Renal cortical epithelial cell (primary cell): ENCODE results near the gene CCDC27. TPM values are rescaled to one million over a fixed set of nuclear protein-coding genes. Genes with fewer than 3 reads are reported as not detected.
"Not testable (repeated sequence)": the region's sequence is repeated elsewhere in the genome, so short reads cannot be mapped to it uniquely, and the experiment has no call there.

Source experiments
- DNase-seq: peaks from one replicate; pipeline ENCODE4 v3.0.0-alpha.2; 2011; ENCODE audit warnings: low read depth
- total RNA-seq: library from RNA; depleted of rRNA; stranded (reverse); fragments of >200 nt; gene quantifications from 2 replicates; pipeline ENCODE4 v1.2.3, GENCODE V29; 2014

Gene CCDC27
- total RNA-seq, 1 donor from 2014 or later, result not detected

DNA sequence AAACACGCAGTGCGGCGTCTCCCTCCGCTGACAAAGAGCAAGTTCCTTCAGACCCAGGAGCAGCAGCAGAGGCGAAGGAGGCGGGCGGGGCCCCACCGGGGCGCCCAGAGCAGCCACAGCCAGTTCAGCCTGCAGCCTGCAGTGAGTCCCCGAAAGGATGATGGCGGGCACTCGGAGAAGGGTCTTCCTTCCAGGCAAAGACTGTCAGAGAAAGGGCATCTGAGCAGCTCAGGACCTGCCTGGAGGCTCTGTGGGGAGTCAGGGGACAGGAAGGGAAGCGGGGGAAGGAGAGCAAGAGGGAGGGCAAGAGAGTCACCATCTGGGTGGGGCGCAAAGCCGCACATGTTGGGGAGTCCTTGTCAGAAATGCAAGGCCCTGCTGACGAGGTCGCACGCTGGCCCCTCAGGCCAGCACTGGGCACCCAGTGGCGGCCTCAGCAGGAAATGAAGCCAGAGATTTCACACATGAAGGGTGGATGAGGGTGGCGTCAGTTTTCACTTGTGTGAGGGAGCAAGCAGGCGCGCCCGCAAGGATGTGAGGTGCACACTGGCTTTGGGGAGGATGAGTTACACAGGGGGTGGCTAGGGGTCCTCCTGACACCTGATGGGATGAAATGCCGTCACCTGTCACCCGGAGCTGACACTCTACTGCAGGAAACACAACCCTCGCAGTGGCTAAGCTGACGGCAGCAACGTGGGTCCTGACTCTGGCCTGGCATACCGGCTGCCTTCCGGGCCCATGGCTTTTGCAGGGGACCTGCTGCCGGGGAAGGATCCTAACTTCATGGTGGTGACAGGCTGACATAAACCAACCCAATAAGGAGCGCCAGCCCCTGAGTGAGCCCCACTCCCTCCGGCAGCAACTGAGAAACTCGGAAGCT is 37.4 kb downstream of the CCDC27 start:
- DNase-seq, result no peak

DNA sequence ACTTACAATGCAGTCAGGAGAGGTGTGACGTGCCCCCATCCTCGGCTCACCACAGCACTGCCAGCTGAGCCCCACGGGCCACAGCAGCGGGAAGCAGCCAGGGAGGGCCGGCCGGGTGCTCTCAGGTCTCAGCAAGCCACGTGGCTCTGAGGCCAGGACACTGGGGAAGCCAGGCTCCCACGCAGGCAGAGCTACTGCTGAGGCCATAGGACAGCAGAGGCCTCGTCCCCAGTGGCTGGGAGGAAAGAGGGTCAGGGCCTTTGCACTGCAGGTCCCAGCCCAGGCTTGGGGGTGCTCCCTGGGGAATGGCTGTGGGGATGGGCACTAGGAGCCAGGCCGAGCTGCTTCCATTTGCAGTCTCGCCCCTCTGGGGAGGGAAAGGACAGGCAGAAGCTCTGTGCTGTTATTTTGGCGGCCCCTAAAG is 38.3 kb downstream of the CCDC27 start:
- DNase-seq, result no peak

DNA sequence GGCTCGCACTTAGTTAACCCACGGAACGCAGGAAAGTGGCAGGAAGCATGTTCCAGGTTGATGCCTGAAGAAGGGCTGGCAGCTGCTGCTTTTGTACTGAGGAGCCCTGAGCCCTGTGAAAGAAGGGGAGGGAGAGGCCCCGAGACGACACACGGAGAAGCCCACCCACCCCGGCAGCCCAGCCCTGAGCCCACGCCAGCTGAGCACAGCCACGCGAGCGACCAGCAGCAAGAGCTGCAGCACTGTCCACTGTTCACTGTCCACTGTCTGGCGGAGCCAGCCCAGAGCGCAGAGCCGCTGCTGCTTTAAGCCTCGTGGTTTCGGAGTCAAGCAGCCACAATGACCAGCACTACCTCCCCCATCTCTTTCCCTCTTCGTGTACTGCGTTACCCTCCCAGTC is 38.7 kb downstream of the CCDC27 start:
- no peak for DNase-seq

DNA sequence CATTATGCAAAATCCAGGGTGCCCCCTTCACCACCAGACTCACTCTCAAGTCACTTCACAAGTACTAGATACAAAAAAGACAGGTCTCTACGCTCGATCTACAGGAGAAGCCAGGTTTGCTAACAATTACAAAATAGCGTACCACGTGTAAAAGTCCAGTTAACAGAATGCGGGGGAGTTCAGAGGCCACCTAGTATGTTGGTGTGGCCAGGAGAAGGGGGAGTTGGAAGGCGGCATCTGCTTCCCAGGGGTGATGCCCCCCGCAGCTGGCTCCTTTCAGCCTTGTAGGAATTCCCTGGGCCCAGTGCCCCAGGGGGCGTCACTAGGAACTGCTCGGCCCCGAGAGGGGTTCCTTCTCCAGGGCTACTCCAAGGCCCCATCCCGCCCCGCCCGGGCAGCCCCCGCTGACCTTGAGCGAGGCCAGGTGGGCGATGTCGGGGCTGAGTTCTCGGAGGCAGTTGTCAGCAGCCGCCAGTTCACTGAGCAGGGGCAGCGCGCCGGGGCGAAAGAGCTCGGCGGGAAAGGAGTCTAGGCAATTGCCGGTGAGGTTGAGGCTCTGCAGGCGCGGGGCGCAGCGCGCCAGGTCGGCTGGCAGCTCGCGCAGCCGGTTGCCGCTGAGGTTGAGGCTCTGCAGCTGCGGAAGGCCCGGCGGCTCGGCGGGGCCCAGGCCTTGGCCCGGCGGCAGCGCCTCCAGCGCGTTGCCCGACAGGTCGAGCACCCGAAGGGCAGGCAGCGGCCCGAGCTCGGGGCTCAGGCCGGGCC is 43.4 kb downstream of the CCDC27 start:
- no peak for DNase-seq

DNA sequence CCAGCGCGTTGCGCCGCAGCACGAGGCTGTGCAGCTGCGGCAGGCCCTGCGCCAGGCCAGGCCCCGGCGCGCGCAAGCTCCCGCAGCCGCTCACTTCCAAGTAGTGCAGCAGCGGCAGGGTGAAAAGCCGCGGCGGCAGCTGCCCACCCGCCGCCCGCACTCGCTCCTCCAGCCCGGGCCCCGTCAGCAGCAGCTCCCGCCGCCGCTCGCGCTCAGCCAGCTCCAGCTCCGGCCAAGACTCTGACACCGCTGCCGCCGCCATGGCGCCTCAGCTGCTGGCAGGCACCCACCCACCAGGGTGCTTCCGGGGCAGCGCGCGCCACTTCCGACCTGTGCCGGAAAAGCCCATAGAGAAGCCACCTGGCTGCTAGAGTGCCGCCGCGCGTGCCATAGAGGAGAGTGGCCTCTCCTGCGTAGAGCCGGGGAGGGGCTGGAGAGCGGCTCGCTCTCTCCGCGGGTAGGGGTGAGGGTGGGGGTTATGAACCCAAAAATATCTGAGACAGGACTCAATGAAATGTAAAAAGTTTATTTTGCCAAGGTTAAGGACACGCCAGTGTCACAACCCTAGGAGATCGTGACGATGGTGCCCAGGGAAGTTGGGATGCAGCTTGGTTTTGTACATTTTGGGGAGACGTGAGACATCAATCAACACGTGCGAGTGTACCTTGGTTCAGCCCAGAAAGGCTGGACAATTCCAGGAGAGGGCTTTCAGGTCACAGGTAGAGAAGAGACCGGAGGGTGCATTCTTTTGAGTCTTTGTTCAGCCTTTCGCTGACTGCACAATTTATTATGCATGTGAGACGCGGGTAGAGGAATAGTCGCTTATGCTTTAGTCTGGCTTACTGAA is 44.2 kb downstream of the CCDC27 start, which contains the start of gene LRRC47:
TSS of gene LRRC47 (minus strand) at position 284 of the 847 bp plus-strand sequence. CDS start at position 262, 22 bp downstream.
- DNase-seq, result peak; percentile 67

DNA sequence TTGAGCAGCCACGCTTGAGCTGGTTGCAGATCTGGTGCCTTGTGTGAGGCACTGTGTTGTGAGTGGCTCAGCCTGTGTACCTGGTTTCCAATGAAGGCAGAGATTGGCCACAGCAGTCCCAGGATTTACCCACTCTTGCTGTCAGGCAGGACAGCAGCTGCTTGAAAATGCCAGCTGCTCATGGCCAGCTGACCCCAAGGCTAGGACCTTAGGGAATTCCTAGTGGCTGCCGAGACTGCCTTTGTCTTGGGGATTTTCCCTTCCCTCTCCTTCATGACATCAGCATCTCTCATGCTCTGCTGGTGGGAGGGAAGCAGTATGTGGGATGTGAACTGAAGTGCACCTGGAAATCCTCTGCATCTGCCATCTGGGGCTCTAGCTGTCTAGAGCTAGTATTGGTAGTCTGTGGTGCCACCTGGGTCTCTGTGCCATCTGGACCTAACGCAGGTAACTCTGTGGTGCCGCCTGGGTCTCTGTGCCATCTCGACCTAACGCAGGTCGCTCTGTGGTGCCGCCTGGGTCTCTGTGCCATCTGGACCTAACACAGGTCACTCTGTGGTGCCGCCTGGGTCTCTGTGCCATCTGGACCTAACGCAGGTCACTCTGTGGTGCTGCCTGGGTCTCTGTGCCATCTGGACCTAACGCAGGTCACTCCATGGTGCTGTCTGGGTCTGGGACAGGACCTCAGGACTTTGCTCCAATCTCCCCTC is 47.9 kb downstream of the CCDC27 start:
- DNase-seq, result no peak

DNA sequence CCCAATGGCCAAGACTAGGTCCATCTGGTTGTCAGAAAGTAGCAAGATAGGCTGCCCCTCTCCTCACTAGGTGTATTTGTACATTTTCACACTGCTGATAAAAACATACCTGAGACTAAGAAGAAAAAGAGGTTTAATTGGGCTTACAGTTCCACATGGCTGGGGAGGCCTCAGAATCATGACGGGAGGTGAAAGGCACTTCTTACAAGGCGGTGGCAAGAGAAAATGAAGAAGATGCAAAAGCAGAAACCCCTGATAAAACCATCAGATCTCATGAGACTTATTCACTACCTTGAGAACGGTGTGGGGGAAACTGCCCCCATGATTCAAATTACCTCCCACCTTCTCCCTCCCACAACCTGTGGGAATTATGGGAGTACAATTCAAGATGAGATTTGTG is 48.5 kb downstream of the CCDC27 start:
- not testable (repeated sequence) for DNase-seq

DNA sequence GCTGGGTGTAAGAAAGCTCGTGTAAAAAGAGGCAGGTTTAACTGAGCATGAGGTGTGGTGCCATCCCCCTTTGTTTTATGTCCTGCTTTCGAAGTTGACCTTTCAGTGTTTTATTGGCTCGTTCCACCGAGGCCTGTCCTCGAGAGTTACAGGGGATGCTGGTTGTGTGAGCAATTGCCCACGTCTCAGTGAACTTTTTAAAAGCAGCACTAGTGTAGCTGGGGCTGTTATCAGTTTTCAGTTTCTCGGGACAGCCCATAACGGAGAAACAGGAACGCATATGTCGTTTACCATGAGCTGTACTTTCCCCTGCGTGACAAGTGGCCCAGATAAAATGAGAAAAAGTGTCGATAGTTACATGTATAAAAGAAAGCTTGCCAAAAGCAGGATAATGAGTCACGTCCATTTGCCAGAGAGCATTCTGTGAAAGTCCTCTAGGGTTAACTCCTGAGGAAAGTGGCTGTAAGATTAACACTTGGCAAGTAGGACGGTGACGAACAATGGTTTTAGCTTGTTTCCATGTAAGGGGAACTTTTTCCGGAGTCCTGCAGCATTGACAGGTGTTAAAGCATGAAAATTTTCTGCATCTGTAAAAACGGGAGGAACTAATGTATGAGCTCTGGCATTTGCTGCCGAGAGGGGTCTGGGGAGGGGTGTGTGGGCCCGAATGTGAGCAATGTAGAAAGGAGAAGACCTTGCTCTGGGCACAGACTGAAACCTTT is 51.8 kb downstream of the CCDC27 start:
- DNase-seq, result no peak

DNA sequence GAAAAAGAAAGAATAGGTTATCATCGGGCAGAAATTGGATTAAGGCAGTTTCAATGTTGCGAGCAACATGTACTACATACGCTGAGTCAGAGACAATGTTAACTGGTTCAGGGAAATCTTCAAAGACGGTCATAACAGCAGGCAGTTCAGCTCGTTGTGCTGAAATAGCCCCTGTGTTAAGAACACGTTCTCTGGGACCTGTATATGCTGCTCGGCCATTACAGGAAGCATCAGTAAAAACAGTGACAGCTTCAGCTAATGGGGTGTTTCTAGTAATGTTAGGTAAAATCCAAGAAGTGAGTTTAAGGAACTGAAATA is 52.3 kb downstream of the CCDC27 start:
- DNase-seq, result not testable (repeated sequence)

DNA sequence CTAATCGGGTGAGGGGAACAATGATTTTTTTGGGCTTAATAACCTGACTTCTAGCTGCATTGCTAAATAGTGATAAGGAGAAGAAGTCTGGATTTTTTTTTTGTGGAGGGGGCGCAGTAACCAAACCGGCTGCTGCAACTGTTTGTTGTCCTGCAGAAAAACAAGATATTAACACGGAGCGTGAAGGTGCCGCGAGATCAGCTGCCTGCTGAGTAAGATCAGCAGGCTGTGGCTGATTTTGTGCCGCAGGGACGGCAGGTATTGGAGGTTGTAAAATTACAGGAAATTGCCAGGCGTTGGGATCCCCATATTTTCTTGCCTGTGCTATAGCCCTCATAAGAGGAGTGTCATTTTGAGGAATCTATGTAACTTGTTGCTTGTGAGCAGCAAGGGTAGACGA is 52.8 kb downstream of the CCDC27 start:
- no peak for DNase-seq

DNA sequence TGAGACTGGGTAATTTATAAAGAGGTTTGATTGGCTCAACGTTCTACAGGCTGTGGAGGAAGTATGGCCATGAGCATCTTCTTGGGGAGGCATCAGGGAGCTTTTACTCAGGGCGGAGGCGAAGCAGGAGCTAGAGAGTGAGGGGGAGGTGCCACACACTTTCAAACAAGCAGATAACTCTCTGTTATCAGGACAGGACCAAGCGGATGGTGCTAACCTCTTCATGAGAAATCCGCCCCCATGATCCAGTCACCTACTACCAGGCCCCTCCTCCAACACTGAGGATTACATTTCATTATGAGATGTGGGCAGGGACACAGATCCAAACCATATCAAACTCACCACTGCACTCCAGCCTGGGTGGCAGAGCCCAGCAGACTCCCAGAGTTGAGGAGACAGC is 55.5 kb downstream of the CCDC27 start:
- DNase-seq, result no peak

DNA sequence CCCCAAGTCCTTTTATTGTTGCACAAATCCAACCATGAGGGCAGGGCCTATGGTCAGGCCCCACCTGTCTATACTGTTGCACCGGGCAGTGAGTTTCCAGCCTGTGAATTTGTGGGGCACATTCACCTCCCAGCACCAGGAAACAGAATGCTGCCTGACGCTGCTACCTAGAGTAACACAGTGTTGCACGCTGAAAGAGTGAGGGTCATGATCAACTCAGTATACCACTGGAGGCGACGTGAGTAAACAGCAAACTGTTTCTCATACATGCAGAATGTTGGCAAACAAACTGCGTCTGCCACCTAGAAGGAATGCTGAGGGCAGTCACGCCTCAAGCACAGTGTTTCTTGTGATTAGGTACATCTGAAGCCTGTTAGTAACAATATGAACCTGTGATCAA is 57.4 kb downstream of the CCDC27 start:
- no peak for DNase-seq

DNA sequence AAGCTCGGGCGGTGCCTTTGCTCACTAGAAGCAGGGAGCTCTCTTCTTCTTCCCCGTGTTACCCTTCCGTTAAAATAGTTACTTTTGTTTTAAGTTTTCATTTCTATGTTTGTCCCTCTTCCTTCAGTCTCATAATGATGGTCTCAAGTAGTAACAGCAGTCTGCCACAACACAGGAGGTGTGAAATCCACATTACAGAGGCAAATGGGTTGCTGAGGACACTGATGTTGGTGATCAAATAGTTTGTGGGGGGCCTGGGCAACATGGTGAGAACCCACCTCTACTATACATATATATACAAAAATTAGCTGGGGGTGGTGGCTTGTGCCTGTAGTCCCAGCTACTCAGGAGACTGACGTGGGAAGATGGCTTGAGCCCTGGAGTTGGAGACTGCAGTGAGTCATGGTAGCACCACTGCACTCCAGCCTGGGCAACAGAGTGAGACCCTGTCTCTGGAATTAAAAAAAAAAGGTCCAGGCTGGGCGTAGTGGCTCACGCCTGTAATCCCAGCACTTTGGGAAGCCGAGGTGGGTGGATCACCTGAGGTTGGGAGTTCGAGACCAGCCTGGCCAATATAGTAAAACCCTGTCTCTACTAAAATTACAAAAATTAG is 58.0 kb downstream of the CCDC27 start:
- DNase-seq, result not testable (repeated sequence)

DNA sequence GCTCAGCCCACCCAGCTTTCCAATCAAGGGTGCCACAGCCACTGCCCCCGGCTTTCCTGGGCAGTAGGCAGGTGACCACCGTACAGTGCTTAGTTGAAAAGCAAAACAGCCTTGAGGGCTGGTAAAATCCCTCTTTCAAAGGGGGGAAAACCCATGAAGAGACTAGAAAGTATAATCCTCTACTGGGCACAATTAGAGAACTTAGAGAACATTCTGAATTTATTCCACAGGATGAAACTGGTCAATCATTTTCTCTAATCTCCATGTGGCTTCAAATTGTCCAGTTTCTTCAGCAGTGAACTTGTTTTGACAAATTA is 59.3 kb downstream of the CCDC27 start:
- no peak for DNase-seq

DNA sequence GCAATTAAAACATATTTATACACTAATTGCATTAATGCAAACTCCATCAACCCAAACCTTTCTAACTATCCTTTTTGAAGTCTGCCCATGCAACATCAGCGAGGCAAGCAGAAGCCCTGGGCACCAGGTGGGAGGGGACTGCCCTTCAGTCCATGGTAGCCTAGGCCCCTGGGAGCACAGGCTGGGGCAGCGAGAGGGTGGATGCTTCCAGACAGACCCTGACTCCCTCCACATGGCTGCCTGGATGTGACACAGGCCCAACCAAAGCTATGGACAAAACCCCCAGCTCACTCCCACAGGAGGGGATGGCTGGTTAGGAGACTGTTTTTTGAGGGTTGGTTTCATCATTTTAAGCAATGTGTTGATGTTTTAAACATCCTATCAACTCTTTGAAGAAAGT is 61.8 kb downstream of the CCDC27 start:
- DNase-seq, result no peak

DNA sequence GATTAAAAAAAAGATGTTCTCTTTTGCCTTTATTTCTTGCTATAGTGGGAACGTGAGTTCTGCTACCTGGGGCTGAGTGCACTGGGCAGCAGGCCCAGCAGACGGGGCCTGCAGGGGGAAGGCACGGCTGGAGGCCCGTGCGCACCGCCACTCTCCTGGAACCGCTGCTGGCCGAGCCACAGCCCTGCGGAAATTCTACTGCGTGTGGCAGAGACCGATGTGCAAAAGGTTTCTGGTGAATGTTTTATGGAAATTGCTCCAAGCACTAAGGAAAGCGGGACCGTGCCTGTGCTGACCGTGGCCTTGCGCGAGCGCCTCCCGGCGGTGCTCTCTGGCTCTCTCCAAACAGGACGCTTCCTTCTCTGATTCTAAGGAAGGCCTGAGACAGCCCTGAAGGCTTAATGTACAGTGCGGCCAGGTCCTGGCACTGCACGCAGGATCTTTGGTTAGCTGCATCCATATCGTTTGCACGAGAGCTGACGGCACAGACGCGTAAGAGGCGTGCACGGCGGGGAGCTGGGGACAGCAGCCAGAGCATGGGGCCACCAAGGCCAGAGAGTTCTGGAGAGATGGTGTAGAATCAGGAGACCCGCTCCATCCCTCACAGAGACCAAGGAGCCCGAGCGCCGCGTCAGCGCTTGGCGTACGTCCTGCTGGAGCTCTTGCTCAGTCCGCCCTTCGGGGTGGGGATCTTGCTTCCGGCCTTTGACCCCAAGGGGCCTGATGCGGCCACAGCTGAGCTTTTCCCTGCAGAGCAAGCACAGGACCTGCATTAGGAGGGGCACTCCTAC is 62.7 kb downstream of the CCDC27 start:
- DNase-seq, result no peak

DNA sequence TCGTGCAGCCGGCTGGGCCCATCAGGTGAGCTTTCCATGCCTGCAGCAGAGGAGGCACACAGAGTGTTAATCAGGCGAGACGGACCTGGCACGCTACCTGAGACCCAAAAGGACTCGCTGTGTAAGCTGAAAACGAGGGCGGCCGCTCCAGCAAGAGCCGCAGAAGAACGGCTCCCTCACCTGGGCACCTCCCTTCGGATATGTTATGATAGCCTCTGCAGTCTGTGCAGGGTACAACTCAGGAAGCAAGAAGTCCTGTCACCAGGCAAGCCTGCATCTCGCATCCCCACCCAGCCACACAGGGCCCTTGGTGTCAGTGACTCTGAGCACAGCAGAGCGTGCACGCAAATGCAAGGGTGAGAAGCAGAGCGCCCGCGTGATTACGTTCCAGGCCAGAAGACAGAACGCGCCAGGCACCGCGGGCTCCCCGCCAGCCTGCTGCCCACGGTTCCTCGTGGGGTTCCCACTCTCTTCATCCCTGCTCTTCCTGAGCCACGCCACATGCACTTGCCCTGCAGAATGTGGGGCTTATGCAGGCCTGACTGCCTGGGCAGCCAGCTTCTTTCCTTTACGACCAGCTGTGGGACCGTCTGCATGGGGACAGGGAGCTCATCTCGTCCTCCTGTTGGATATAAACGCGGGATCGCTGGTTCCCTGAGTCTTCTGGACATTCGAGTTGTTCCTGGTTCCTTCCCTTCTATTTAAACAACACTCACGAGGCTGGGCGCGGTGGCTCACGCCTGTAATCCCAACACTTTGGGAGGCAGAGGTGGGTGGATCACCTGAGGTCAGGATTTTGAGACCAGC is 64.3 kb downstream of the CCDC27 start:
- no peak for DNase-seq

DNA sequence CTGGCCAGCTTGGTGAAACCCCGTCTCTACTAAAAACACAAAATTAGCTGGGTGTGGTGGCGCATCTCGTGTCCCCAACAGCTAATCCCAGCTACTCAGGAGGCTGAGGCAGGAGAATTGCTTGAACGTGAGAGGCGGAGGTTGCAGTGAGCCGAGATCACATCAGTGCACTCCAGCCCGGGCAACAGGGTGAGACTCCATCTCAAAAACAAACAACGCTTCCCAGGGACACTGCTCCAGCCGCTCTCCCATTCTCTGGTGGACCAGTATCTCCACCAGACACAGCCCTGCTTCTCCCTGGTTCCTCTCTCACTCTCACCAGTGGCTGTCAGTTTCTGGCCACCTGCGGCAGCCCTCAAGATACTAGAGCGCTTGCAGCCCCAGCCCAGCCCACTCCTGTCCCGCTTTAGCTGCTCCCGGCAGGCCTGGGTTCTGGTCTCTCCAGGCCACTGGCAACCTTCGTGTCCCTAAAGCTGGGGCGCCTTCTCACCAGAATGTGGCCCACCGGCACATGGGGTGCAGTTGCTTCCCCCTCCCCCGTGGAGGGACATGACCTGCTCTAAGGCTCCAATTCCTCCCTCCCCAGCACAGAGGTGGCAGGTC is 65.0 kb downstream of the CCDC27 start:
- no peak for DNase-seq
